ENCODE data around the gene SLFN5. TPM values are rescaled to one million over a fixed set of nuclear protein-coding genes. Genes with fewer than 3 reads are reported as not detected.

Gene SLFN5
- polyA plus RNA-seq, 6 donors from 2014 or later, result 2.5 to 14.0 (median 3.9) TPM

DNA sequence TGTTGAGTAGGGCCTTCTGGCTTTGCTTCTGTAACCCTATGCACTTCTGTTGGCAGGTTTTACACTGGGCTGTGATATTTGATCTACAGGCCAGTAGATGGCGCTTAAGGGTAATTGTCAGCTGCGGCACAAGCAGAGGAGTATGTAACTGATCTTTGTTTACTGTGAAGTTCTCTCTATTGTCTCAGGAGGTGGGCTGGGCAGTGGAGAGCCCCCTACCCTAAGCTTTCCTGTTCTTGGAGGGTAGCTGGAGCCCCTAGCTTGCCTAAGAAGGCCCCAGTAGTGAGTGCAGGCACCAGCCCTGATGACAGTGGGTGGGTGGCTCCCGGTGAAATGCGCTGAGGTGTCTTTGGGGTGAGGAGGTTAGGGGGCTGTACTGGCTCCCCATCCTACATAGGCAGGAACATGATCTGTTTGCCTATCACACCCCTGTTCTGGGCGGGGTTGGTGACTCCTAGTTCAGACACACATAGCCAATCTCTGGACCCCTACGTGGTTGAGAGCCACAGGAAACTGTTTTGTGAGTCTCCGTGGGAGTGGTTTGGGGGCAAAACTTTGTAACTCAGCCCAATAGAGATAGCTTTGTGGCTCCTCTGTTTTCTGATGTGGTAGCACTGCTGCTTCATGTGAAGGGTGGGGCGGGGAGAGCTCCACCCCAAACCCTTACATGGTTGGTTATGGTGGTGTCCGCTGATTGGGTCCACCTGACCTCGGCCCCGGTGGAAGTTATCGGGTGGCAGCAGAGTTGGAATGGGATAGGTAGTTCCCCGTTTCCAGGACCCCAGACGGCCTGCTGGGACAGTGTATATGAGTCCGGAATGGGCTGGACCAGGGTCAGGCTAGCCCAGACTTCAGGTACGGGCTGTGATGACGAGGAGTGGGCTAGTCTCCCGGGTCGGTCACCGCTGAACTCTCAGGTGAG, 70.2 kb downstream of the SLFN5 start:
- Mint-ChIP-seq H3K4me3 (peak overlapping the region; percentile 70 to 94 (median 88)), H3K36me3 (no peaks in the 10 kb centered on the region), H3K27ac (peak overlapping the region in 5 of 6 donors; percentile 23 to 86 (median 52)), H3K9me3 (peaks cover 0 to 24% (median 8%) of the 10 kb centered on the region in 7 donors), H3K4me1 (peaks cover 14 to 25% (median 16%) of the 10 kb centered on the region in 3 donors), H3K27me3 (peaks cover 0 to 21% (median 12%) of the 10 kb centered on the region in 3 donors)
- peak; percentile 65 for DNase-seq
- peak; percentile 87 to 91 for ATAC-seq (ENCODE audit: low read depth in 2 of 2)

DNA sequence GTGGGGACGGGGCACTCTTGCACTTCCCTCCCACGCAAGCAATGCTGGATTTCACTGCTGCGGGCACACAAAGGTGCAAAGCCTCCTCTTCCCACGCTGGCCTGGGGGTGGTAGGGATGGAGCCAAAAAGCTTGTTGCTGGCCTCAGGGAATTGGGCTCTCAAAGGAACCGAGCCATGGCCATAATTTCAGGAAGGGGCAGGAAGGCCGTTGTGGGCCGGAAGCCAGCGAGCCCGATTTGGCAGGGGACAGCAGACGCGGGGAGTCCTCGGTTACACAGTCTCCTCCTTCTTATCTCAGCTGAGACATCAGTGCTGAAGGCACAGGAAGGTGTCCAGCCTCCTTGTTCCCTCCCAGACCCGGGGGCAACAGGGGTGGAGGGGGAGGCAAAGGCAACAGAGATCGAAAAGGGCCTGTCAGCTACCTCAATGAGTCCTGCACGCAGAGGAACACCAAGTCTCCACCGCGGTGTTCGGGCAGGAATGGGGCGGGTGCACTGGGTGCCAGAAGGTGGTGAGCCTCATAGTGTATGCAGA, 71.1 kb downstream of the SLFN5 start:
- Mint-ChIP-seq H3K4me3 (peak overlapping the region in 7 of 8 donors; percentile 70 to 94 (median 87)), H3K27ac (peak overlapping the region in 1 of 6 donors; percentile 52), H3K9me3 (peaks cover 0 to 16% (median 6%) of the 10 kb centered on the region in 7 donors), H3K4me1 (peaks cover 14 to 25% (median 16%) of the 10 kb centered on the region in 3 donors), H3K27me3 (peaks cover 0 to 12% (median 8%) of the 10 kb centered on the region in 3 donors), H3K36me3 (no peaks in the 10 kb centered on the region)
- DNase-seq (peak; percentile 2), ATAC-seq (ENCODE audit: low read depth in 2 of 2) (no peak)

DNA sequence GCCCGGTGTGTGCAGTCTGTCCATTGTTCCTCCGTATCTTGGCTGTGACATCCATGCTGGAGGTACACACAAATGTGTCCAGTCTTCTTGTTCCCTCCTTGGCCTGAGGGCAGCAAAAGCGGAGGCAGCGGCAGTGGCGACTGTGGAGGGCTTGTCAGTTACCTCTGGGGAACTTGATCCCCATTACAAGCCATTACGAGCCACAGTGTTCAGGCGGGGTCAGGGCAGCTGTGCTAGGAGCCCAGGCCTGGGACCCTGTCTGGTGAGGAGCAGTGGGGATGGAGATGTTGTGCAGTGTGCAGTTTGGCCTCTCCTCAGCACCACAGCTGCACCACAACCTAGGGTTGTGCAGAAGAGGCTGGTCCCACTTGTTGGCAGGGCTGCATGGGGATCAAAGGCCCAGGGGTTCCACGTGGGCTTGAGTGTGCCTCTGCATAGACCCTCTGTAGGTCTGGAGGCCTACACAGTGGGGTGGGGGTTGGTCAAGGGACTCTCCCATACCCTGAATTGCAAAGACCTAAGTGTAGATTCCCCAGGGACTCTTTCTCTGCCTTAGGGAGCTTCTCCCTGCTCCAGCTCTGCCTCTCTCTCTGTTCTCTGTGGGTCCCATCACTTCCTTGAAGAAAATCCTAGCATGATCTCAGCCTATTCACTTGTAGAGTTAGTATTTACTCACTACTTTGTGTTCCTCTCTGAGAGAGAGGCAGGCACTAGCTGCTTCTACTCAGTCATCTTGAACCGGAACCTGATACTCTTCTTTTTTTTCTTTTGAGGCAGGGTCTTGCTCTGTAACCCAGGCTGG, 71.7 kb downstream of the SLFN5 start:
- peak overlapping the region in 1 of 6 donors; percentile 66 for H3K27ac Mint-ChIP-seq
- ATAC-seq (ENCODE audit: low read depth in 2 of 2) (no peak), DNase-seq (peak; percentile 2)
- peaks cover 0 to 9% (median 2%) of the 10 kb centered on the region in 7 donors for H3K9me3 Mint-ChIP-seq
- H3K4me3 Mint-ChIP-seq, result peak overlapping the region in 6 of 8 donors; percentile 8 to 89 (median 84)
- peaks cover 0 to 13% (median 12%) of the 10 kb centered on the region in 3 donors for H3K27me3 Mint-ChIP-seq
- H3K36me3 Mint-ChIP-seq, result no peaks in the 10 kb centered on the region
- H3K4me1 Mint-ChIP-seq, result peaks cover 14 to 25% (median 16%) of the 10 kb centered on the region in 3 donors

DNA sequence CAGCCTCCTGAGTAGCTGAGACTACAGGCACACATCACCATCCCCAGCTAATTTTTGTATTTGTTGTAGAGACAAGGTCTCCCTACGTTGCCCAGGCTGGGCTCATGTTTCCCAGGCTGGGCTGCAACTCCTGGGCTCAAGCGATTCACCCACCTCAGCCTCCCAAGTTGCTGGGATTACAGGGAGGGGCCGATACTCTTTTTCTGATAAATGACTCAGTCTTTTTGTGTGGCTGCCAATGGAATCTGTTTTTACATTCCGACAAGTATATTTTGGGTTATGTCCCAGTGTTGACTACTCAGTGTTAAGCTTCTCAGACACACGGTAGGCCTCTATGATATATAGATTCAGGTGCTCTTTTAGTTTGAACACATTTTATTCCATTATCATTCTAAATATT, 72.4 kb downstream of the SLFN5 start:
- H3K4me3 Mint-ChIP-seq, result peak overlapping the region in 4 of 8 donors; percentile 7 to 77 (median 22)
- no peak for ATAC-seq (ENCODE audit: low read depth in 2 of 2)
- DNase-seq, result no peak
- peaks cover 14 to 25% (median 16%) of the 10 kb centered on the region in 3 donors for H3K4me1 Mint-ChIP-seq
- H3K9me3 Mint-ChIP-seq, result peaks cover 0 to 2% (median 0%) of the 10 kb centered on the region in 7 donors
- no peaks in the 10 kb centered on the region for H3K36me3 Mint-ChIP-seq
- peaks cover 0 to 16% (median 16%) of the 10 kb centered on the region in 3 donors for H3K27me3 Mint-ChIP-seq
- H3K27ac Mint-ChIP-seq, result no peak overlapping the region

DNA sequence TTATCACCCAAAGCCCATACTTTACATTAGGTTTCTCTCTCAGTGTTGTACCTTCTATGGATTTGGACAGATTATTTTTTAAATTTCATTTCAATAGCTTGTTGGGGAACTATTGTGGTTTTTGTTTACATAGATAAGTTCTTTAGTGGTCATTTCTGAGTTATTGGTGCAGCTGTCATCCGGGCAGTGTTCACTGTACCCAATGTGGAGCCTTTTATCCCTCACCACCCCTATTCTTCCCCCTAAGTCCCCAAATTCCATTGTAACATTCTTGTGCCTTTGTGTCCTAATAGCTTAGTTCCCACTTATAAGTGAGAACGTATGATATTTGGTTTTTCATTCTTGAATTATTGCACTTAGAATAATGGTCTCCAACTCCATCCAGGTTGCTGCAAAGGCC, 73.1 kb downstream of the SLFN5 start:
- Mint-ChIP-seq H3K36me3 (no peaks in the 10 kb centered on the region), H3K27me3 (peaks cover 0 to 16% (median 16%) of the 10 kb centered on the region in 3 donors), H3K4me3 (no peak overlapping the region), H3K9me3 (no peaks in the 10 kb centered on the region), H3K27ac (no peak overlapping the region), H3K4me1 (peaks cover 14 to 25% (median 16%) of the 10 kb centered on the region in 3 donors)
- ATAC-seq (ENCODE audit: low read depth in 2 of 2) (no peak), DNase-seq (no peak)

DNA sequence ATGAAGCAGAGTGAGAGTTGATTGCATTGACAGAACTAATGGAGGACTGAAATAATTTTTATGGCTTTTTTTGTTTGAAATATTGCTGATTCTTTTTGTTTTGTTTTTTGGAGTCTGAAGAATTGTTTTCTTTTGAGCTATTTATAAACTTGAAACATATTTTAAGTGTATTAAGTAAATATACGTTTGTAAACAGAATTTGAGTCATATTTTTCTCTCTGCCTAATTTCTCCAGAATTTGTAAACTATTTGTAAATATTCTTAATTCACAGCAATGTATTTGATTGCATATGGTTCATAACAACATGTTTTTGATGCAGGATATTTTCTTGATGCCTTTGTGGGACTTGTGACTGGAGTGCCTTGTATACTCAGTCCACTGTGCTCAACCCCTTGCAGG, 79.9 kb downstream of the SLFN5 start:
- Mint-ChIP-seq H3K9me3 (peaks cover 0 to 22% (median 13%) of the 10 kb centered on the region in 7 donors), H3K4me1 (no peaks in the 10 kb centered on the region), H3K27me3 (peaks cover 6 to 13% (median 8%) of the 10 kb centered on the region in 3 donors), H3K36me3 (peaks cover 0 to 8% of the 10 kb centered on the region in 2 donors), H3K4me3 (no peak overlapping the region), H3K27ac (no peak overlapping the region)
- ATAC-seq (ENCODE audit: low read depth in 2 of 2) (no peak), DNase-seq (no peak)

Other genes starting within 250 kb of the SLFN5 start
- gene RFFL, start 179.4 kb upstream of the SLFN5 start, polyA plus RNA-seq (ENCODE audit: low read depth in 6 of 6), result 10 to 100 TPM; 15.9 to 27.4 (median 22.3) TPM
- gene RAD51D, start 123.2 kb upstream of the SLFN5 start, polyA plus RNA-seq (ENCODE audit: low read depth in 6 of 6), result 10 to 100 TPM in 3 of 6 donors, 1 to 10 TPM in 3; 9.0 to 17.0 (median 11.6) TPM
- not detected for gene FNDC8, start 121.5 kb upstream of the SLFN5 start, polyA plus RNA-seq (ENCODE audit: low read depth in 6 of 6)
- 1 to 10 TPM; 3.2 to 5.8 (median 3.6) TPM for gene NLE1, start 100.8 kb upstream of the SLFN5 start, polyA plus RNA-seq (ENCODE audit: low read depth in 6 of 6)
- not detected for gene UNC45B, start 95.3 kb upstream of the SLFN5 start, polyA plus RNA-seq (ENCODE audit: low read depth in 6 of 6)
- not detected for gene SLC35G3, start 48.7 kb upstream of the SLFN5 start, polyA plus RNA-seq (ENCODE audit: low read depth in 6 of 6)
- 10 to 100 TPM in 1 of 6 donors, 1 to 10 TPM in 5; 5.8 to 11.0 (median 6.9) TPM for gene SLFN11, start 130.5 kb downstream of the SLFN5 start, polyA plus RNA-seq (ENCODE audit: low read depth in 6 of 6)
- gene SLFN12, start 189.4 kb downstream of the SLFN5 start, polyA plus RNA-seq (ENCODE audit: low read depth in 6 of 6), result 1 to 10 TPM in 5 of 6 donors, not detected in 1; 1.6 to 4.9 (median 2.4) TPM
- gene SLFN13, start 205.7 kb downstream of the SLFN5 start, polyA plus RNA-seq (ENCODE audit: low read depth in 6 of 6), result 1 to 10 TPM in 5 of 6 donors, under 1 TPM in 1; 0.54 to 5.6 (median 4.1) TPM